CD14-positive monocyte (primary cell): ENCODE results near the gene ALDH1B1. TPM values are rescaled to one million over a fixed set of nuclear protein-coding genes. Genes with fewer than 3 reads are reported as not detected.

ENCODE experiments used
- DNase-seq, 3 donors: peaks; one replicate each; pipeline ENCODE4 v3.0.0-alpha.2; 2011 to 2022
- H2AFZ ChIP-seq: 2 replicates; pipeline ENCODE4 v1.6.0; 2012; ENCODE audit warnings: mild to moderate bottlenecking, low read depth, low read length, inconsistent platforms; ENCODE audit not compliant: insufficient read depth, poor library complexity, severe bottlenecking
- H3K27ac ChIP-seq, 2 donors: 1 replicate in 1 of 2; 2 replicates in 1 of 2; pipeline ENCODE4 v1.5.1; 2012 to 2013; ENCODE audit warnings: low read length in 2 of 2, control low read depth in 1 of 2, inconsistent platforms in 1 of 2, low read depth in 1 of 2, mild to moderate bottlenecking in 1 of 2
- H3K27me3 ChIP-seq, 2 donors: one replicate each; pipeline versions ENCODE4 v1.6.0 to v1.6.1; 2011 to 2013; ENCODE audit warnings: low read length in 2 of 2; ENCODE audit not compliant: control insufficient read depth in 2 of 2, insufficient read depth in 2 of 2
- H3K36me3 ChIP-seq, 2 donors: replicated peaks in 1 of 2; 1 replicate in 1 of 2; 2 replicates in 1 of 2; pipeline versions ENCODE4 v1.5.1 to v1.6.1; 2012 to 2013; ENCODE audit warnings: low read length in 2 of 2, control low read depth in 1 of 2, inconsistent platforms in 1 of 2, mild to moderate bottlenecking in 1 of 2; ENCODE audit not compliant: insufficient read depth in 2 of 2, control insufficient read depth in 1 of 2
- H3K4me1 ChIP-seq, 2 donors: 1 replicate in 1 of 2; 2 replicates in 1 of 2; pipeline versions ENCODE4 v1.5.1 to v1.6.1; 2012 to 2013; ENCODE audit warnings: low read length in 2 of 2, control low read depth in 1 of 2, inconsistent platforms in 1 of 2, mild to moderate bottlenecking in 1 of 2, moderate library complexity in 1 of 2; ENCODE audit not compliant: insufficient read depth in 2 of 2, control insufficient read depth in 1 of 2
- H3K4me2 ChIP-seq: replicated peaks from 2 replicates; pipeline ENCODE3; 2012; ENCODE audit warnings: low read length, moderate library complexity, mild to moderate bottlenecking; ENCODE audit not compliant: poor library complexity, severe bottlenecking; ENCODE audit errors: extremely low read depth
- H3K4me3 ChIP-seq, 3 experiments: fragments of 200-600 bp in 1 of 3; sonication (generic) in 1 of 3; replicated peaks in 1 of 3; 1 replicate in 2 of 3; 2 replicates in 1 of 3; pipeline ENCODE4 v1.5.1; 2011 to 2013; ENCODE audit warnings: low read length in 3 of 3, mild to moderate bottlenecking in 3 of 3, control low read depth in 2 of 3, low read depth in 2 of 3, inconsistent platforms in 1 of 3, moderate library complexity in 1 of 3
- H3K79me2 ChIP-seq: 2 replicates; pipeline ENCODE4 v1.6.0; 2012; ENCODE audit warnings: mild to moderate bottlenecking, control low read depth, inconsistent platforms, low read length, moderate library complexity; ENCODE audit not compliant: insufficient read depth
- H3K9ac ChIP-seq: 2 replicates; pipeline ENCODE4 v1.6.0; 2017; ENCODE audit warnings: low read length, mild to moderate bottlenecking; ENCODE audit not compliant: insufficient read depth, poor library complexity, severe bottlenecking
- H3K9me3 ChIP-seq, 2 donors: replicated peaks in 1 of 2; 1 replicate in 1 of 2; 2 replicates in 1 of 2; pipeline versions ENCODE4 v1.5.1 to v1.6.1; 2012 to 2013; ENCODE audit warnings: low read length in 2 of 2, control low read depth in 1 of 2; ENCODE audit not compliant: control insufficient read depth in 1 of 2, insufficient read depth in 1 of 2
- H4K20me1 ChIP-seq: 2 replicates; pipeline ENCODE4 v1.6.0; 2012; ENCODE audit warnings: mild to moderate bottlenecking, low read length, control low read depth, moderate library complexity; ENCODE audit not compliant: insufficient read depth
- H3K27ac Mint-ChIP-seq, 7 donors: one replicate each; pipeline ENCODE4 v1.8.0; 2020; ENCODE audit warnings: mild to moderate bottlenecking in 7 of 7, mixed read lengths in 7 of 7, moderate library complexity in 6 of 7, inconsistent platforms in 2 of 7
- H3K27me3 Mint-ChIP-seq, 3 donors: one replicate each; pipeline ENCODE4 v1.8.0; 2021 to 2022; ENCODE audit warnings: low read depth in 3 of 3, mild to moderate bottlenecking in 3 of 3, mixed read lengths in 3 of 3, moderate library complexity in 3 of 3, inconsistent platforms in 1 of 3
- H3K36me3 Mint-ChIP-seq, 2 donors: one replicate each; pipeline ENCODE4 v1.8.0; 2020; ENCODE audit warnings: mixed read lengths in 2 of 2, inconsistent platforms in 1 of 2, mild to moderate bottlenecking in 1 of 2
- H3K4me1 Mint-ChIP-seq: one replicate; pipeline ENCODE4 v1.8.0; 2020; ENCODE audit warnings: mild to moderate bottlenecking, mixed read lengths
- H3K4me3 Mint-ChIP-seq, 2 donors: one replicate each; pipeline ENCODE4 v1.8.0; 2020; ENCODE audit warnings: mild to moderate bottlenecking in 2 of 2, mixed read lengths in 2 of 2, moderate library complexity in 1 of 2
- H3K9me3 Mint-ChIP-seq, 7 donors: one replicate each; pipeline ENCODE4 v1.8.0; 2020 to 2022; ENCODE audit warnings: mixed read lengths in 7 of 7, mild to moderate bottlenecking in 6 of 7, moderate library complexity in 6 of 7, inconsistent platforms in 2 of 7
- WGBS: methylation state at CpG from one replicate; pipeline ENCODE4 v1.1.5; 2013; ENCODE audit warnings: missing lambda C conversion rate; ENCODE audit not compliant: insufficient coverage; 5-methylcytosine and 5-hydroxymethylcytosine counted together
- intact Hi-C, 2 donors: fragments of 100-400 bp; cut with micrococcal nuclease; formaldehyde crosslinking; loops; one replicate each; pipeline versions ENCODE4 v1.15.0 to v1.15.1; 2023
- polyA plus RNA-seq, 3 donors: library from polyadenylated mRNA; depleted of rRNA in 1 of 3; unstranded in 2 of 3; stranded (reverse) in 1 of 3; fragments of 300-500 nt in 2 of 3; fragments of >200 nt in 1 of 3; fragmentation: Illumina TruSeq in 2 of 3; gene quantifications; 1 replicate in 2 of 3; 2 replicates in 1 of 3; pipeline ENCODE4 v1.2.3, GENCODE V29; 2012 to 2021
- TF ChIP-seq, protein P1 (sequence below): fragments of 200-600 bp; IDR thresholded peaks from one replicate; pipeline ENCODE4 v1.8.0; 2022; ENCODE audit warnings: antibody characterized with exemption, mild to moderate bottlenecking

ALDH1B1 gene
- polyA plus RNA-seq, 3 donors: 1.00 to 4.5 (median 3.8) TPM

DNA sequence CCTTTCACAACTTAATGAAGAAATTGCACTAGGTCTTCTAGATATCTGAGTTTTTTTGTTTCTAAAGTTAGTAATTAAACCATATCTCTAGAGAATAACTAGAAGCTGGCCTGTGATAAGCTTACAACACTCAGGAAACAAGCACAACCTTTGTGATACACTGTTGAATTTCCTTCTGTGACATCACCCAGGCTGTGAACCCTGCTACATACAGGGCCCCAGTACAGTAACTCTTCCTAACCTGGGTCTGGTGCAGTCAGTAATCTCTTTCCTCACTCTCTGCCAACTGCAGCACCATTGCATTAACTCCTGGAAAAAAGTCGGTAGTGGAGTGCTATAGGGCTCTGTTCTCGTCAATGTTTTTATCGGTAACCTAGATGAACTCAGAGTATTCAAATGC lies 42.4 kb downstream of the ALDH1B1 start:
- intact Hi-C loops: no loop called here
- no peak overlapping the region for H3K4me3 ChIP-seq
- DNase-seq: no peak
- Mint-ChIP-seq H3K4me3 (no peak overlapping the region), H3K27ac (no peak overlapping the region), H3K36me3 (no peaks in the 10 kb centered on the region), H3K4me1 (peaks cover 9% of the 10 kb centered on the region), H3K9me3 (peaks cover 0 to 2% (median 0%) of the 10 kb centered on the region in 7 donors), H3K27me3 (peaks cover 0 to 3% (median 1%) of the 10 kb centered on the region in 3 donors)
- no peak overlapping the region for H3K9ac ChIP-seq
- H3K4me1 ChIP-seq: no peaks in the 10 kb centered on the region
- no peaks in the 10 kb centered on the region for H3K79me2 ChIP-seq
- H3K27me3 ChIP-seq: no peaks in the 10 kb centered on the region
- H3K27ac ChIP-seq: no peak overlapping the region
- 100% methylated on average over 1 of the region's 3 CpGs for WGBS
- TF ChIP-seq, protein P1, sequence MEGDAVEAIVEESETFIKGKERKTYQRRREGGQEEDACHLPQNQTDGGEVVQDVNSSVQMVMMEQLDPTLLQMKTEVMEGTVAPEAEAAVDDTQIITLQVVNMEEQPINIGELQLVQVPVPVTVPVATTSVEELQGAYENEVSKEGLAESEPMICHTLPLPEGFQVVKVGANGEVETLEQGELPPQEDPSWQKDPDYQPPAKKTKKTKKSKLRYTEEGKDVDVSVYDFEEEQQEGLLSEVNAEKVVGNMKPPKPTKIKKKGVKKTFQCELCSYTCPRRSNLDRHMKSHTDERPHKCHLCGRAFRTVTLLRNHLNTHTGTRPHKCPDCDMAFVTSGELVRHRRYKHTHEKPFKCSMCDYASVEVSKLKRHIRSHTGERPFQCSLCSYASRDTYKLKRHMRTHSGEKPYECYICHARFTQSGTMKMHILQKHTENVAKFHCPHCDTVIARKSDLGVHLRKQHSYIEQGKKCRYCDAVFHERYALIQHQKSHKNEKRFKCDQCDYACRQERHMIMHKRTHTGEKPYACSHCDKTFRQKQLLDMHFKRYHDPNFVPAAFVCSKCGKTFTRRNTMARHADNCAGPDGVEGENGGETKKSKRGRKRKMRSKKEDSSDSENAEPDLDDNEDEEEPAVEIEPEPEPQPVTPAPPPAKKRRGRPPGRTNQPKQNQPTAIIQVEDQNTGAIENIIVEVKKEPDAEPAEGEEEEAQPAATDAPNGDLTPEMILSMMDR: no peak
- no peak overlapping the region for H2AFZ ChIP-seq
- H3K36me3 ChIP-seq: no peaks in the 10 kb centered on the region
- no peak overlapping the region for H3K4me2 ChIP-seq
- H4K20me1 ChIP-seq: no peaks in the 10 kb centered on the region
- H3K9me3 ChIP-seq: no peaks in the 10 kb centered on the region

DNA sequence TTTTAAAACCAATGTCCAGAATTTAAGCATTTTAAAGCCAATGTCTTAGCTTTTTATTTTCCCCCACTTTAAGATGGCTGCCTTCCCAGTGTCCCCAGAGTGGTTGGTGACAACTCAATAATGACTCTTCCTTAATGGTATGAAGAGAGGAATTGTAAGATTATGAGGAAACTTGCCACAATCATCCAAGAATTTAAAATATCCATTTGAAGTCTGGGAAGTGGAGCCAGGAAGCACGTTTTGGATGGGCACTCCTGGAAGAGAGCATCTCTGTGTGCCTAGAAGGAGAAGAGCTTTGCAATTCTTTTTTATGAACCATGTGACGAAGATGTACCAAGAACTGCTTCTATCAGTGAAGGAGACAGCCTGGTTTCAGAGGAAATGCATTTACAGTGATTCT lies 43.0 kb downstream of the ALDH1B1 start:
- peaks cover 0 to 2% (median 0%) of the 10 kb centered on the region in 7 donors for H3K9me3 Mint-ChIP-seq

More for the DNA sequence above, 43.0 kb downstream of the ALDH1B1 start:
- Histone ChIP-seq H3K27ac (no peak overlapping the region), H3K4me3 (no peak overlapping the region), H4K20me1 (no peaks in the 10 kb centered on the region), H3K36me3 (no peaks in the 10 kb centered on the region), H3K4me2 (no peak overlapping the region), H3K9me3 (no peaks in the 10 kb centered on the region), H3K79me2 (no peaks in the 10 kb centered on the region), H3K9ac (no peak overlapping the region), H3K27me3 (no peaks in the 10 kb centered on the region), H2AFZ (no peak overlapping the region), H3K4me1 (peaks cover 0 to 3% of the 10 kb centered on the region in 2 donors)
- no peak overlapping the region for H3K27ac Mint-ChIP-seq
- H3K4me3 Mint-ChIP-seq: no peak overlapping the region
- WGBS: no CpG with 5 or more reads among the region's 2 CpGs
- H3K27me3 Mint-ChIP-seq: peaks cover 1 to 5% (median 1%) of the 10 kb centered on the region in 3 donors
- DNase-seq: no peak
- TF ChIP-seq, protein P1: no peak
- H3K4me1 Mint-ChIP-seq: peaks cover 13% of the 10 kb centered on the region
- intact Hi-C loops: no loop called here
- H3K36me3 Mint-ChIP-seq: no peaks in the 10 kb centered on the region
